ENCODE results near the gene PAMR1.
"Not testable (repeated sequence)": the region's sequence is repeated elsewhere in the genome, so short reads cannot be mapped to it uniquely, and the experiment has no call there.

PAMR1 gene

GRCh38 chr11:35545391-35546003 is 20.1 kb upstream of the PAMR1 start:
- no peak for DNase-seq

- no peak for DNase-seq
Observed at GRCh38 chr11:35543481-35543880, 18.1 kb upstream of the PAMR1 start.

- DNase-seq: peak; percentile 88
Observed at GRCh38 chr11:35541621-35542375, 16.4 kb upstream of the PAMR1 start.

GRCh38 chr11:35540526-35540925 is 15.1 kb upstream of the PAMR1 start:
- no peak for DNase-seq

GRCh38 chr11:35539781-35540281 is 14.4 kb upstream of the PAMR1 start:
- peak; percentile 76 for DNase-seq

- peak; percentile 33 for DNase-seq
Observed at GRCh38 chr11:35539256-35539655, 13.8 kb upstream of the PAMR1 start.

- DNase-seq: no peak
Observed at GRCh38 chr11:35536470-35536869, 11.1 kb upstream of the PAMR1 start.

GRCh38 chr11:35531246-35531645 is 5.8 kb upstream of the PAMR1 start:
- peak; percentile 62 for DNase-seq

- DNase-seq: peak; percentile 95
Observed at GRCh38 chr11:35529971-35530495, 4.6 kb upstream of the PAMR1 start.

GRCh38 chr11:35526370-35526792 is 965 bp upstream of the PAMR1 start:
- peak; percentile 60 for DNase-seq

- DNase-seq: peak; percentile 63
Observed at GRCh38 chr11:35524780-35525179, 636 bp downstream of the PAMR1 start.

GRCh38 chr11:35523861-35524260 is 1.6 kb downstream of the PAMR1 start:
- no peak for DNase-seq

- peak; percentile 45 for DNase-seq
Observed at GRCh38 chr11:35523331-35523768, 2.1 kb downstream of the PAMR1 start.

GRCh38 chr11:35522091-35522490 is 3.3 kb downstream of the PAMR1 start:
- DNase-seq: not testable (repeated sequence)

GRCh38 chr11:35520376-35520775 is 5.0 kb downstream of the PAMR1 start:
- no peak for DNase-seq

GRCh38 chr11:35518766-35519165 is 6.7 kb downstream of the PAMR1 start:
- no peak for DNase-seq

GRCh38 chr11:35517481-35517880 is 7.9 kb downstream of the PAMR1 start:
- no peak for DNase-seq

- DNase-seq: no peak
Observed at GRCh38 chr11:35516403-35516802, 9.0 kb downstream of the PAMR1 start.

- peak; percentile 95 for DNase-seq
Observed at GRCh38 chr11:35515224-35515623, 10.2 kb downstream of the PAMR1 start.

GRCh38 chr11:35514481-35514880 is 10.9 kb downstream of the PAMR1 start:
- no peak for DNase-seq

- DNase-seq: peak; percentile 98
Observed at GRCh38 chr11:35511666-35512065, 13.8 kb downstream of the PAMR1 start.

GRCh38 chr11:35507688-35508087 is 17.7 kb downstream of the PAMR1 start:
- no peak for DNase-seq

- no peak for DNase-seq
Observed at GRCh38 chr11:35501776-35502175, 23.6 kb downstream of the PAMR1 start.

- no peak for DNase-seq
Observed at GRCh38 chr11:35500744-35501143, 24.7 kb downstream of the PAMR1 start.
